Measurements from ENCODE around the gene USP20.

DNA sequence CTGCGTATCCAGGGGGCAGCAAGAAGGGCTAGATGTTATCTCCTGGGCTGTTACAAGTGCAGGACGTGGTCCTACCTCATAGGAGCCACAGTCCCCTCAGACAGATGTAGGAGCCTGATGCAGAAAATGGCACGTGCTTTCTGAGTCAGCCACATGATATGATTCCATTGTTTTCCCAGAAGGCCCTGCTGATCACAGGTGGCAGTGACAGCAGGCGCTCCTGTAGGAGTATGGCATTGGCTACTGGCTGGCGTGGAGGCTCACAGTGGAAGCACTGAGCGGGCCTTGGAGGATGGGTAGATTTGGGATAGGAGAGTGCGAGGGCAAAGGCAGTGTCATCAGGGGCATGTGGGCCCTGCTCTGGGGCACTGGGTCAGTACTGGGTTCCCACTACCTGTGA lies 21.9 kb downstream of the USP20 start:
- TF ChIP-seq, protein P1, sequence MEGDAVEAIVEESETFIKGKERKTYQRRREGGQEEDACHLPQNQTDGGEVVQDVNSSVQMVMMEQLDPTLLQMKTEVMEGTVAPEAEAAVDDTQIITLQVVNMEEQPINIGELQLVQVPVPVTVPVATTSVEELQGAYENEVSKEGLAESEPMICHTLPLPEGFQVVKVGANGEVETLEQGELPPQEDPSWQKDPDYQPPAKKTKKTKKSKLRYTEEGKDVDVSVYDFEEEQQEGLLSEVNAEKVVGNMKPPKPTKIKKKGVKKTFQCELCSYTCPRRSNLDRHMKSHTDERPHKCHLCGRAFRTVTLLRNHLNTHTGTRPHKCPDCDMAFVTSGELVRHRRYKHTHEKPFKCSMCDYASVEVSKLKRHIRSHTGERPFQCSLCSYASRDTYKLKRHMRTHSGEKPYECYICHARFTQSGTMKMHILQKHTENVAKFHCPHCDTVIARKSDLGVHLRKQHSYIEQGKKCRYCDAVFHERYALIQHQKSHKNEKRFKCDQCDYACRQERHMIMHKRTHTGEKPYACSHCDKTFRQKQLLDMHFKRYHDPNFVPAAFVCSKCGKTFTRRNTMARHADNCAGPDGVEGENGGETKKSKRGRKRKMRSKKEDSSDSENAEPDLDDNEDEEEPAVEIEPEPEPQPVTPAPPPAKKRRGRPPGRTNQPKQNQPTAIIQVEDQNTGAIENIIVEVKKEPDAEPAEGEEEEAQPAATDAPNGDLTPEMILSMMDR (IDR thresholded peaks at IDR 0.05): no peak
- TF ChIP-seq POLR2A (IDR thresholded peaks at IDR 0.05): no peak

Measured in heart left ventricle (tissue), 13 donors.